ENCODE data around the gene PLK3.
"Not testable (repeated sequence)": the region's sequence is repeated elsewhere in the genome, so short reads cannot be mapped to it uniquely, and the experiment has no call there.

PLK3 gene

DNA sequence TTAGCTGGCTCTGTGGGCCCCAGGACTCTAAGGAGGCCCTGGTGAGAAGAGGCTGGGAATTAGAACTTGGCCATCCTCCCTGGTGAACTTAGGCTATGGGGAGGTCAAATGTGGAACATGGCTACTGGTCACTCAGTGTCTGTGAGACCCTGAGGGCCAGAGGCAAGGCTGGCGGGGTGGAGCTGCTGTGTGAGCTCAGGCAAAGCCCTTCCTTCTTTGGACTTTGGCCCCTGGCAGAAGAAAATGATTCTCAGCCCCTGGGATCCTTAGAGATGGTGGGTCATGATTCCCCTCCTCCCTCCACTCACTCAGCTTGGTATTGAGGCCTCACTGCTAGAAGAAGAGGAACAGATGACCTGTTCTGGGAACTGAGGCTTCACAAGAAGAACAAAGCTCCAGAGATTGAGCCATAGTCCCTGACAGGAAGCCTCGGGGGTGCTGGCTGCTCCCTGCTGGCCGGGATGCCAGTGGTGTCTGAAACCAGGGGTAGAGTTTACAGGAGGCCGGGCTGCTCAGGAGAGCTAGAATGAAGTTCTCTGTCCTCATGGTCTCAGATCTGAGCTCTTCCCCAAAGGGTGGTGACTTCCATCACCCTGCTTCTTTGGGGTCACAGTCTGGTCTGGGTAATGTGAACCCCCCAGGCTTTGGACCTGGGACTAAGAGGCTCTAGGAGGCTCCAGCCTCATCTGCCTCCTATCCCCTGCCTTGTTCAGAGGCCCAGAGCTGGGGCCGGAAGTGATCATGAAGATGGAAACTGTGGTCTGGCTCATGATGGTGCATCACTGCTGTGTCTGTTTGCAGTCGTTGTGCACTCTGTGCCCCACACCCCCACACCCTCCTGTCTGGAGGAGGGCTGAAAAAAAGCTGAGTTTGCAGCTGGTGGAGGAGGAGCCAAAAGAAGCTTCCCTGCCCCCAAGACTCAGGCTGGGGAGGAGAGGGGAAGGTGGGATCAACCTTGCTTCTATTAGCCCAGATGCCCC lies 9.1 kb downstream of the PLK3 start:
- TF ChIP-seq POLR2A (IDR thresholded peaks at IDR 0.05; ENCODE audit: low read length), result peak; percentile 70
- TF ChIP-seq GATA1 (IDR thresholded peaks at IDR 0.05; ENCODE audit: low read depth, low read length), result no peak
- peak; percentile 50 to 64 for DNase-seq

DNA sequence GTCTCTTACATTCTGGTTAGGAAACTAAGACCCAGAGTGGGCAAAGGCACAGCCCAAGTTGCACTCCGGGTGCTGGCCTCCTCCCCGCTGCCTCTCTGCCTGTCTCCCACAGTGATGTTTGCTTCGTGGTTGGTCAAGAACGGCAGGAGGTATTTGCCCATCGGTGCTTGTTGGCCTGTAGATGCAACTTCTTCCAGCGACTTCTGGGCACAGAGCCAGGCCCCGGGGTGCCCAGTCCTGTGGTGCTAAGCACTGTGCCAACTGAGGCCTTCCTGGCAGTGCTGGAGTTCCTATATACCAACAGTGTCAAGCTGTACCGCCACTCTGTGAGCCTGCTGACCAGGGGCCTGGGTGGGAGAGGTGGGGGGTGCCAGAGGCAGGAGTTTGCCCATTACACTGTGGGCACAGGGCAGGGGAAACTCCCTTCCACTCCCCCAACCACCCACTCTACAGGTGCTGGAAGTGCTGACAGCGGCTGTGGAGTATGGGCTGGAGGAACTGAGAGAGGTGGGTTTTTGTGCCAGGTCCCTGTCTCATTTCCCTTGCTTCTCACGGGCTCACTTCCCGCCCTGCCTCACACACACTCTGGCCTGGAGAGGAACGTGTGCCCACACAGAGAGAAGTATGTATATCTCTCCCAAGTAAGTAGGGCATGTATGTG lies 10.1 kb downstream of the PLK3 start:
- no peak for DNase-seq

GRCh38 chr1:44810762-44811105 lies 10.6 kb downstream of the PLK3 start:
- DNase-seq, result not testable (repeated sequence)

More for the DNA sequence above, 10.1 kb downstream of the PLK3 start:
- TF ChIP-seq GATA1 (IDR thresholded peaks at IDR 0.05; ENCODE audit: low read depth, low read length) (no peak), POLR2A (IDR thresholded peaks at IDR 0.05; ENCODE audit: low read length) (no peak)

- DNase-seq, result no peak
- TF ChIP-seq GATA1 (IDR thresholded peaks at IDR 0.05; ENCODE audit: low read depth, low read length), result no peak
- TF ChIP-seq POLR2A (IDR thresholded peaks at IDR 0.05; ENCODE audit: low read length), result no peak
Observed at GRCh38 chr1:44811234-44811633, 11.1 kb downstream of the PLK3 start.

DNA sequence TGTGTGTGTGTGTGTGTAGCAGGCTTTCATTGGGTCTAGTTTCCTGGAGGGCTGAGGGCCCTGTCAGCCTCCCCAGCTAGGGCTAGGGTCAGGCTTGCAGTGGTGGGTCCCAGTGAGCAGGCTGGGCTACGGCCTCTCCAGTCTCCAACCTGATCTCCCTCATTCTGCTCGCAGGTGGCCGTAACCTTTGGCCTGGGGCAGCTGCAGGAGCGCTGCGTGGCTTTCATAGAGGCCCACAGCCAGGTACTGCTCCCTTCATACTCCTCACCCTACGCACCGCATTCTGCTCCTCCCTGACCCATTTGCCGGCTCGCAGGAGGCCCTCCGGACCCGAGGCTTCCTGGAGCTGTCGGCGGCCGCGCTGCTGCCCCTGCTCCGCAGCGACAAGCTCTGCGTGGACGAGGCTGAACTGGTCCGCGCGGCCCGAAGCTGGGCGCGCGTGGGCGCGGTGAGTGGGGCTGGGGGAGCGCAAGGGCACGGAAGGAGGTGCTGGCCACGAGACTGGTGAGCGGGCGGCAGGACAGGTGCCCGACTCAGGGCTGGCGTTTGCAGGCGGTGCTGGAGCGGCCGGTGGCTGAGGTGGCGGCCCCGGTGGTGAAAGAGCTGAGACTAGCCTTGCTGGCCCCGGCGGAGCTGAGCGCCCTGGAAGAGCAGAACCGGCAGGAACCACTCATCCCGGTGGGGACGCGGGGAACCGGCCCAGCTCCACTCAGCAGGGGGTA lies 12.8 kb downstream of the PLK3 start:
- DNase-seq, result no peak
- TF ChIP-seq POLR2A (IDR thresholded peaks at IDR 0.05; ENCODE audit: low read length), result no peak
- no peak for TF ChIP-seq GATA1 (IDR thresholded peaks at IDR 0.05; ENCODE audit: low read depth, low read length)

- not testable (repeated sequence) for DNase-seq
Observed at GRCh38 chr1:44815926-44816325, 15.7 kb downstream of the PLK3 start.

GRCh38 chr1:44817307-44817706 lies 17.1 kb downstream of the PLK3 start:
- TF ChIP-seq GATA1 (IDR thresholded peaks at IDR 0.05; ENCODE audit: low read depth, low read length), result no peak
- TF ChIP-seq POLR2A (IDR thresholded peaks at IDR 0.05; ENCODE audit: low read length), result no peak

GRCh38 chr1:44817771-44818495 lies 17.8 kb downstream of the PLK3 start:
- no peak for DNase-seq
- TF ChIP-seq GATA1 (IDR thresholded peaks at IDR 0.05; ENCODE audit: low read depth, low read length) (no peak), POLR2A (IDR thresholded peaks at IDR 0.05; ENCODE audit: low read length) (no peak)

More at GRCh38 chr1:44817307-44817706, 17.1 kb downstream of the PLK3 start:
- DNase-seq, result no peak

GRCh38 chr1:44819196-44819607 lies 19.0 kb downstream of the PLK3 start:
- no peak for DNase-seq
- no peak for TF ChIP-seq POLR2A (IDR thresholded peaks at IDR 0.05; ENCODE audit: low read length)
- TF ChIP-seq GATA1 (IDR thresholded peaks at IDR 0.05; ENCODE audit: low read depth, low read length), result no peak

DNA sequence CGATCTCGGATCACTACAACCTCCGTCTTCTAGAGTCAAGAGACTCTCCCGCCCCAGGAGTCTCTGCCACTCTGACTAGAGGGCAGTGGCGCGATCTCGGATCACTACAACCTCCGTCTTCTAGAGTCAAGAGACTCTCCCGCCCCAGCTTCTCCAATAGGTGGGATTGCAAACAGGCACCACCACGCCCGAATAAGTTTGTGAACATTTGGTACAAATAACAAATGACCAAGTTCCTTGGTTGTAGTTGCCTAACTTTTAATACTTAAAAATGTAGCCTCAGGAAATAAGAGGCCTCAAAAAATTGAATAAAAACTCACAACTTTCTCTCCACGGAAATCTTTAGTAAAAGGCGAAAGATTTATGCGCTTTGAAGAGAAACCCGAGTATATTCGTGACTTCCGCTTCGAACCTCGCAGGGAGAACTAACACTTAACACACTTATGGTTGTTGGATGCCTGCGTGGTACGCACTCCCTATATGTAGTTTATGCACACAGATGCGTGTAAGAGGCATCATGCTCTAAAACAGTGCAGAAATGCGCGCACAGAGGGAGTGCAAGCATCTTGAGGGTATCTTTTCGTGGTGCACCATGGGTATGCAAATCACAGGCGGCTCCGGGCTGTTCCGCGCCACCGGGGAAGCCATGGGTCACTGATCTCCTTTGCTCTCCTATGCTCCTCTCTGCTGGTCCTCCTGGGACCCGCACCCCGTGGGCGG lies 19.6 kb downstream of the PLK3 start:
- peak; percentile 100 for TF ChIP-seq POLR2A (IDR thresholded peaks at IDR 0.05; ENCODE audit: low read length)
- no peak for TF ChIP-seq GATA1 (IDR thresholded peaks at IDR 0.05; ENCODE audit: low read depth, low read length)
- DNase-seq, result peak; percentile 90 to 94

- TF ChIP-seq POLR2A (IDR thresholded peaks at IDR 0.05; ENCODE audit: low read length) (no peak), GATA1 (IDR thresholded peaks at IDR 0.05; ENCODE audit: low read depth, low read length) (no peak)
- no peak for DNase-seq
Observed at GRCh38 chr1:44820328-44821239, 20.4 kb downstream of the PLK3 start.

DNA sequence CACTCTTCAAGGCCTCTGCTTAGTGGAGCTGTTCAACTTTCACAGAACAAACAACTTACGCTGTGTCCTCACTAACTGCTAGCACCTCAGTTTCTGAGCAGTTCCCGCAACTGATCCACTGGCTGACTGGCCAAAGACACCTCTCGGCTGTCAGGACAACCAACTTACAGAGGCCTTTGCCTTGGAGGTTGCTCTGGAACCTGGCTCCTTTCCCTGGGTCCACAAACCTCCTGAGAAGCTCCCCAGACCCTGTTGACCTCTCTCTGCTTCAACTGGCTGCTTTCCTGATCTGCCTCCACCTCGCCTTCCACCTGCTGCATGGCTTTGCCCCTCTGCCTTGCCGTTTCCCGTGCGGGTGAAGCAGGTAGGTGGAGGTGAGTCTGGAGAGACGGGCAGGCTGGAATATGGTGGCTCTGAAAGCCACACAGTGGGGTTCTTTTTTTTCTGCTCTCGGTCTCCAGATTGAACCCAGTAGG lies 21.1 kb downstream of the PLK3 start:
- no peak for TF ChIP-seq GATA1 (IDR thresholded peaks at IDR 0.05; ENCODE audit: low read depth, low read length)
- TF ChIP-seq POLR2A (IDR thresholded peaks at IDR 0.05; ENCODE audit: low read length), result no peak
- DNase-seq, result no peak

Data from erythroblast (primary cell).